Measurements from ENCODE around the gene RAB17. TPM values are rescaled to one million over a fixed set of nuclear protein-coding genes. Genes with fewer than 3 reads are reported as not detected.
A peak's percentile ranks its signal among the peaks of the same experiment; 100 is the strongest.

RAB17 gene
- total and polyA plus RNA-seq, 10 of the 15 experiments (the other 5 are each of a cell fraction or from before 2014, with no cell fraction given): 0.07 to 1.4 (median 0.28) TPM; not detected in 3

GRCh38 chr2:237600205-237600846 lies 9.8 kb upstream of the RAB17 start (continued):
- TF ChIP-seq BHLHE40 (IDR thresholded peaks at IDR 0.05; ENCODE audit: borderline replicate concordance in 1 of 2, low read depth in 2 of 2, low read length in 1 of 2) (peak in 1 of 2 experiments; percentile 25; a peak in 1 of 4 replicates), HCFC1 (IDR thresholded peaks at IDR 0.05; ENCODE audit: low read length) (no peak), GATAD2B (conservative IDR thresholded peaks at IDR 0.05; ENCODE audit: low read depth) (no peak), NFIC (IDR thresholded peaks at IDR 0.05; ENCODE audit: low read depth, low read length) (no peak), ZNF687 (IDR thresholded peaks at IDR 0.05) (peak; percentile 60), GABPA (IDR thresholded peaks at IDR 0.05; ENCODE audit: low read depth) (no peak), FOXK2 (IDR thresholded peaks at IDR 0.05) (no peak), ZNF274 (IDR thresholded peaks at IDR 0.05; ENCODE audit: insufficient read depth, insufficient read length) (no peak), CTCF (IDR thresholded peaks at IDR 0.05 in 2 of 3, conservative IDR thresholded peaks at IDR 0.05 in 1 of 3; ENCODE audit: control insufficient read depth in 2 of 3, extremely low read depth in 1 of 3, insufficient read depth in 1 of 3, low read depth in 3 of 3, low read length in 3 of 3) (peak in 1 of 3 experiments; percentile 17; a peak in 1 of 6 replicates)

All from GM12878 (cell line).